ENCODE results near the gene AIFM3. TPM values are rescaled to one million over a fixed set of nuclear protein-coding genes. Genes with fewer than 3 reads are reported as not detected.
"Not testable (repeated sequence)": the region's sequence is repeated elsewhere in the genome, so short reads cannot be mapped to it uniquely, and the experiment has no call there.

Gene AIFM3
- total RNA-seq, 1 donor from 2014 or later = 0.99 TPM

- Mint-ChIP-seq H3K4me3 (ENCODE audit: unreplicated experiment) (no peak overlapping the region), H3K4me1 (ENCODE audit: unreplicated experiment) (peaks cover 20% of the 10 kb centered on the region), H3K27me3 (ENCODE audit: unreplicated experiment) (no peaks in the 10 kb centered on the region), H3K27ac (ENCODE audit: unreplicated experiment) (no peak overlapping the region), H3K9me3 (ENCODE audit: unreplicated experiment) (no peaks in the 10 kb centered on the region), H3K36me3 (ENCODE audit: unreplicated experiment) (peaks cover 16% of the 10 kb centered on the region)
- no peak for TF ChIP-seq CTCF (IDR thresholded peaks at IDR 0.05)
- DNase-seq (ENCODE audit: extremely low spot score, unreplicated experiment) = no peak
These were observed 29.0 kb upstream of the AIFM3 start for GRCh38 chr22:20937794-20938671.

- not testable (repeated sequence) for H3K4me3 Mint-ChIP-seq (ENCODE audit: unreplicated experiment); H3K27ac Mint-ChIP-seq (ENCODE audit: unreplicated experiment); H3K9me3 Mint-ChIP-seq (ENCODE audit: unreplicated experiment); DNase-seq (ENCODE audit: extremely low spot score, unreplicated experiment); H3K27me3 Mint-ChIP-seq (ENCODE audit: unreplicated experiment)
- Mint-ChIP-seq H3K4me1 (ENCODE audit: unreplicated experiment) (peaks cover 19% of the 10 kb centered on the region), H3K36me3 (ENCODE audit: unreplicated experiment) (peaks cover 16% of the 10 kb centered on the region)
These were observed 27.4 kb upstream of the AIFM3 start for GRCh38 chr22:20939457-20940185.

GRCh38 chr22:20940186-20940651, 26.8 kb upstream of the AIFM3 start:
- peaks cover 16% of the 10 kb centered on the region for H3K36me3 Mint-ChIP-seq (ENCODE audit: unreplicated experiment)
- no peaks in the 10 kb centered on the region for H3K9me3 Mint-ChIP-seq (ENCODE audit: unreplicated experiment)
- H3K27ac Mint-ChIP-seq (ENCODE audit: unreplicated experiment) = peak overlapping the region; percentile 33
- no peaks in the 10 kb centered on the region for H3K27me3 Mint-ChIP-seq (ENCODE audit: unreplicated experiment)
- no peak for TF ChIP-seq CTCF (IDR thresholded peaks at IDR 0.05)
- H3K4me1 Mint-ChIP-seq (ENCODE audit: unreplicated experiment) = peaks cover 24% of the 10 kb centered on the region
- DNase-seq (ENCODE audit: extremely low spot score, unreplicated experiment) = no peak
- no peak overlapping the region for H3K4me3 Mint-ChIP-seq (ENCODE audit: unreplicated experiment)

GRCh38 chr22:20940904-20941385, 26.1 kb upstream of the AIFM3 start:
- Mint-ChIP-seq H3K9me3 (ENCODE audit: unreplicated experiment) (no peaks in the 10 kb centered on the region), H3K4me1 (ENCODE audit: unreplicated experiment) (peaks cover 31% of the 10 kb centered on the region), H3K4me3 (ENCODE audit: unreplicated experiment) (no peak overlapping the region), H3K36me3 (ENCODE audit: unreplicated experiment) (peaks cover 13% of the 10 kb centered on the region), H3K27me3 (ENCODE audit: unreplicated experiment) (no peaks in the 10 kb centered on the region), H3K27ac (ENCODE audit: unreplicated experiment) (no peak overlapping the region)
- no peak for DNase-seq (ENCODE audit: extremely low spot score, unreplicated experiment)
- no peak for TF ChIP-seq CTCF (IDR thresholded peaks at IDR 0.05)

GRCh38 chr22:20942203-20942902, 24.7 kb upstream of the AIFM3 start:
- H3K4me3 Mint-ChIP-seq (ENCODE audit: unreplicated experiment); DNase-seq (ENCODE audit: extremely low spot score, unreplicated experiment); H3K27ac Mint-ChIP-seq (ENCODE audit: unreplicated experiment); H3K9me3 Mint-ChIP-seq (ENCODE audit: unreplicated experiment); H3K27me3 Mint-ChIP-seq (ENCODE audit: unreplicated experiment): not testable (repeated sequence)
- peaks cover 11% of the 10 kb centered on the region for H3K36me3 Mint-ChIP-seq (ENCODE audit: unreplicated experiment)
- peaks cover 38% of the 10 kb centered on the region for H3K4me1 Mint-ChIP-seq (ENCODE audit: unreplicated experiment)

Measured in osteocyte (in vitro differentiated cells).